MG63 (cell line): ENCODE measurements around the gene AKAP10. TPM values are rescaled to one million over a fixed set of nuclear protein-coding genes. Genes with fewer than 3 reads are reported as not detected.
"Not testable (repeated sequence)": the region's sequence is repeated elsewhere in the genome, so short reads cannot be mapped to it uniquely, and the experiment has no call there.

Source experiments
- DNase-seq: peaks from one replicate; pipeline ENCODE4 v3.0.0-alpha.2; 2020
- H3K27me3 ChIP-seq: fragments of 250-450 bp; sonication (Bioruptor Pico); 2 replicates; pipeline ENCODE4 v1.5.1; 2020; ENCODE audit warnings: mild to moderate bottlenecking, moderate library complexity
- H3K36me3 ChIP-seq: fragments of 250-450 bp; sonication (Bioruptor Pico); 2 replicates; pipeline ENCODE4 v1.5.1; 2020; ENCODE audit warnings: mild to moderate bottlenecking, moderate library complexity
- H3K4me3 ChIP-seq: fragments of 250-450 bp; sonication (Bioruptor Pico); 2 replicates; pipeline ENCODE4 v1.5.1; 2020; ENCODE audit warnings: mild to moderate bottlenecking, moderate library complexity
- H3K9me3 ChIP-seq: fragments of 250-450 bp; sonication (Bioruptor Pico); 2 replicates; pipeline ENCODE4 v1.5.1; 2020; ENCODE audit warnings: mild to moderate bottlenecking, moderate library complexity
- total RNA-seq: library from RNA; depleted of rRNA; stranded (reverse); fragments of >200 nt; shearing (Covaris generic); gene quantifications from 2 replicates; pipeline ENCODE4 v1.2.3, GENCODE V29; 2014; ENCODE audit warnings: low replicate concordance; rRNA removed

The AKAP10 gene
- total RNA-seq, 1 experiment from 2014 or later = 10.0 TPM

DNA sequence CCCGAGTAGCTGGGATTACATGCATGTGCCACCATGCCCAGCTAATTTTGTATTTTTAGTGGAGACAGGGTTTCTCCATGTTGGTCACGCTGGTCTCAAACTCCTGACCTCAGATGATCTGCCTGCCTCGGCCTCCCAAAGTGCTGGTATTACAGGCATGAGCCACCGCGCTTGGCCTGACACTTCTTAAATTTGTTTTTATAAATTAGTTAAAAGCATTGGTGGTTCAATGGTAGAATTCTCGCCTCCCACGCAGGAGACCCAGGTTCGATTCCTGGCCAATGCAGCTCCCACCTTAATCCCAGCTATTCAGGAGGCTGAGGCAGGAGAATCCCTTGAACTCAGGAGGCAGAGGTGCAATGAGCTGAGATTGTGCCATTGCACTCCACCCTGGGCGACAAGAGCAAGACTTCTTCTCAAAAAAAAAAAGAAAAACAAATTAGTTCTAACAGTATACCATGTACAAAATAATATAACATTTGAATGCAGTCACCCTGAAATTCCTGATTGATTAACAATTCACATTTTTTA lies 116.9 kb downstream of the AKAP10 start:
- H3K9me3 ChIP-seq, H3K27me3 ChIP-seq, H3K4me3 ChIP-seq, H3K36me3 ChIP-seq, DNase-seq: not testable (repeated sequence)

- no peak for DNase-seq
- Histone ChIP-seq H3K36me3 (no peaks in the 10 kb centered on the region), H3K27me3 (no peaks in the 10 kb centered on the region), H3K9me3 (no peaks in the 10 kb centered on the region), H3K4me3 (no peak overlapping the region)
Measured at GRCh38 chr17:19857640-19858039, 120.0 kb downstream of the AKAP10 start.

Other genes starting within 250 kb of the AKAP10 start
- gene ALDH3A1, start 229.5 kb downstream of the AKAP10 start, total RNA-seq = 240 and 395 TPM in 2 replicates
- 12.0 and 13.8 TPM in 2 replicates for gene ULK2, start 109.9 kb downstream of the AKAP10 start, total RNA-seq
- gene SPECC1, start 31.5 kb upstream of the AKAP10 start, total RNA-seq = 12.7 and 13.7 TPM in 2 replicates